Fibroblast of lung (primary cell): ENCODE measurements around the gene NUP210. TPM values are rescaled to one million over a fixed set of nuclear protein-coding genes. Genes with fewer than 3 reads are reported as not detected.

Experiments
- DNase-seq, 2 donors: peaks; one replicate each; pipeline versions ENCODE4 v3.0.0 to v3.0.0-alpha.2; 2010; ENCODE audit warnings: low read depth in 2 of 2
- H2AFZ ChIP-seq: 2 replicates; pipeline ENCODE4 v1.5.1; 2012; ENCODE audit warnings: low read length, control low read depth, inconsistent platforms
- H3K27ac ChIP-seq: 2 replicates; pipeline ENCODE4 v1.5.1; 2011; ENCODE audit warnings: low read length, control low read depth; ENCODE audit not compliant: insufficient read depth
- H3K27me3 ChIP-seq: 2 replicates; pipeline ENCODE4 v1.5.1; 2011; ENCODE audit warnings: mild to moderate bottlenecking, low read length; ENCODE audit not compliant: control insufficient read depth, insufficient read depth
- H3K36me3 ChIP-seq: 2 replicates; pipeline ENCODE4 v1.5.1; 2011; ENCODE audit warnings: low read length; ENCODE audit not compliant: control insufficient read depth, insufficient read depth
- H3K4me1 ChIP-seq: 2 replicates; pipeline ENCODE4 v1.5.1; 2011; ENCODE audit warnings: low read length; ENCODE audit not compliant: control insufficient read depth, insufficient read depth; ENCODE audit errors: extremely low read depth
- H3K4me2 ChIP-seq: 2 replicates; pipeline ENCODE4 v1.5.1; 2011; ENCODE audit warnings: low read length, control low read depth; ENCODE audit not compliant: insufficient read depth; ENCODE audit errors: extremely low read depth
- H3K4me3 ChIP-seq, 4 experiments: fragments of 200-600 bp in 1 of 4; sonication (generic) in 1 of 4; replicated peaks in 1 of 4; 2 replicates each; pipeline ENCODE4 v1.5.1; 2011 to 2016; ENCODE audit warnings: low read length in 4 of 4, low read depth in 3 of 4, mild to moderate bottlenecking in 3 of 4, control low read depth in 2 of 4, inconsistent platforms in 1 of 4, mixed read lengths in 1 of 4; ENCODE audit not compliant: insufficient read depth in 1 of 4; ENCODE audit errors: control extremely low read depth in 1 of 4
- H3K79me2 ChIP-seq: 2 replicates; pipeline ENCODE4 v1.5.1; 2012; ENCODE audit warnings: mild to moderate bottlenecking, low read length, inconsistent platforms; ENCODE audit not compliant: control insufficient read depth, insufficient read depth
- H3K9ac ChIP-seq: 2 replicates; pipeline ENCODE4 v1.5.1; 2011; ENCODE audit warnings: mild to moderate bottlenecking, low read length, control low read depth; ENCODE audit not compliant: insufficient read depth
- H3K9me3 ChIP-seq: 2 replicates; pipeline ENCODE4 v1.5.1; 2012; ENCODE audit warnings: low read depth, low read length; ENCODE audit not compliant: control insufficient read depth, insufficient read depth
- H4K20me1 ChIP-seq: 2 replicates; pipeline ENCODE4 v1.5.1; 2011; ENCODE audit warnings: low read length; ENCODE audit not compliant: control insufficient read depth, insufficient read depth; ENCODE audit errors: extremely low read depth
- EZH2 ChIP-seq: IDR thresholded peaks from 2 replicates; pipeline ENCODE4 v1.5.1; 2012; ENCODE audit warnings: low read length, control low read depth, mild to moderate bottlenecking; ENCODE audit errors: missing control alignments
- polyA plus RNA-seq, 2 donors: library from polyadenylated mRNA; depleted of rRNA in 1 of 2; stranded (reverse) in 1 of 2; unstranded in 1 of 2; fragments of >200 nt; gene quantifications; 2 replicates each; pipeline ENCODE4 v1.2.1, GENCODE V29; 2011 to 2012; ENCODE audit warnings: missing spikeins in 1 of 2
- total RNA-seq: library from RNA; depleted of rRNA; stranded (reverse); fragments of >200 nt; gene quantifications from 2 replicates; pipeline ENCODE4 v1.2.1, GENCODE V29; 2014
- TF ChIP-seq, protein P1 (sequence below), 2 donors: IDR thresholded peaks in 1 of 2; conservative IDR thresholded peaks in 1 of 2; 1 replicate in 1 of 2; 2 replicates in 1 of 2; pipeline ENCODE4 v1.5.1; 2011 to 2012; ENCODE audit warnings: low read length in 2 of 2, control low read depth in 1 of 2, inconsistent platforms in 1 of 2, low read depth in 1 of 2, mild to moderate bottlenecking in 1 of 2

The NUP210 gene
- total and polyA plus RNA-seq, 2 donors (not counting 1 experiment from before 2014, with no cell fraction given), result 0.09 to 0.33 TPM

DNA sequence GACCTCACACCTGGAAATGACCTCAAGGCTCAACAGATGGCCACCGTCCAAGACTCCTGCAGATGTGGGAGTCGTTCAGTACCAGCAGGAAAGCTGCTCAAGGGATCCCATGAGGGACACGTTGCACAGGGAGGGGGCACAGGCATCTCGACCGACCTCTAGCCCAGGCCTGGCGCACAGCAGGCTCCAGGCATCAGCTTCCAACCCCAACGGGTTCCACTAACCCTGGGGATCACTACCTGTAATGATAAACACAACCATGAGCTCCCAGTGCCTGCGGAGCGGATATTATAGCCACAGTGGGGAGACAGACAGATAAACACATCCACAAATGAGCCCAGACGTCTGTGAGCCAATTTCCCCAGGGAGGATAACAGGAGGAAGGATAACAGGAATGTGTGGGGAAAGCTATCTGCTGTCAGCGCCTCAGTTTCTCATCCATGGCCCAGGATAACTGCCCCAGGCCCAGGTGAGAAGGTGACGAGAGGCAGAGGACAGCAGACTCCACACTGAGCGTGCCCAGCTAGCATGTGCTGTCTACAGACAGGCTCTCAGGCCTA, 19.9 kb downstream of the NUP210 start:
- Histone ChIP-seq H2AFZ (no peak overlapping the region), H3K9ac (no peak overlapping the region), H3K79me2 (no peaks in the 10 kb centered on the region), H3K27ac (no peak overlapping the region), H3K36me3 (no peaks in the 10 kb centered on the region), H3K4me2 (no peak overlapping the region), H3K9me3 (no peaks in the 10 kb centered on the region), H3K4me1 (no peaks in the 10 kb centered on the region), H3K4me3 (no peak overlapping the region), H3K27me3 (no peaks in the 10 kb centered on the region), H4K20me1 (no peaks in the 10 kb centered on the region)
- DNase-seq, result no peak
- TF ChIP-seq, protein P1, sequence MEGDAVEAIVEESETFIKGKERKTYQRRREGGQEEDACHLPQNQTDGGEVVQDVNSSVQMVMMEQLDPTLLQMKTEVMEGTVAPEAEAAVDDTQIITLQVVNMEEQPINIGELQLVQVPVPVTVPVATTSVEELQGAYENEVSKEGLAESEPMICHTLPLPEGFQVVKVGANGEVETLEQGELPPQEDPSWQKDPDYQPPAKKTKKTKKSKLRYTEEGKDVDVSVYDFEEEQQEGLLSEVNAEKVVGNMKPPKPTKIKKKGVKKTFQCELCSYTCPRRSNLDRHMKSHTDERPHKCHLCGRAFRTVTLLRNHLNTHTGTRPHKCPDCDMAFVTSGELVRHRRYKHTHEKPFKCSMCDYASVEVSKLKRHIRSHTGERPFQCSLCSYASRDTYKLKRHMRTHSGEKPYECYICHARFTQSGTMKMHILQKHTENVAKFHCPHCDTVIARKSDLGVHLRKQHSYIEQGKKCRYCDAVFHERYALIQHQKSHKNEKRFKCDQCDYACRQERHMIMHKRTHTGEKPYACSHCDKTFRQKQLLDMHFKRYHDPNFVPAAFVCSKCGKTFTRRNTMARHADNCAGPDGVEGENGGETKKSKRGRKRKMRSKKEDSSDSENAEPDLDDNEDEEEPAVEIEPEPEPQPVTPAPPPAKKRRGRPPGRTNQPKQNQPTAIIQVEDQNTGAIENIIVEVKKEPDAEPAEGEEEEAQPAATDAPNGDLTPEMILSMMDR (conservative IDR thresholded peaks at IDR 0.05 in 1 of 2, IDR thresholded peaks at IDR 0.05 in 1 of 2; ENCODE audit: low read depth in 1 of 2, low read length in 2 of 2), result no peak
- no peak for TF ChIP-seq EZH2

DNA sequence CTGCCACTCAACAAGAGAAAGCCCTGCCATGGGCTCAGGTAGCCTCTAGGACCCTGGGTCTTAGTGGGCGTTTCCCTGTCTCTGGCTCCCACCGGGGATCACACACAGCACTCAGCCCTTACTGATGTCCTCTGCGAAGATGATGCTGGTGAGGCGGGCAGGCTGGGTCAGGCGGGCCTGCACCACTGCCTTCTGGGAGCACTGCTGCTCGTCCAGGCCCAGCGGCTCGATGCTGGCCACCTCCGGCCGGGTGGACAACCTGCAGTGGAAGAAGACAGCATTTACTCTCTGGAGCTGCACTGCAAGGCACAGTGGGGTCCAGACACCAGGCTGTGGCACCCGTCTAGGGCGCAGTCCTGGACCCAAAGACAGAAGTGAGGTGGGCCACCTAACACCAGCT, 20.5 kb downstream of the NUP210 start:
- Histone ChIP-seq H4K20me1 (no peaks in the 10 kb centered on the region), H3K36me3 (no peaks in the 10 kb centered on the region), H3K27me3 (no peaks in the 10 kb centered on the region), H3K9ac (no peak overlapping the region), H3K4me1 (no peaks in the 10 kb centered on the region), H3K9me3 (no peaks in the 10 kb centered on the region), H3K4me3 (no peak overlapping the region), H2AFZ (no peak overlapping the region), H3K4me2 (no peak overlapping the region), H3K27ac (no peak overlapping the region), H3K79me2 (no peaks in the 10 kb centered on the region)
- DNase-seq, result no peak
- no peak for TF ChIP-seq EZH2

DNA sequence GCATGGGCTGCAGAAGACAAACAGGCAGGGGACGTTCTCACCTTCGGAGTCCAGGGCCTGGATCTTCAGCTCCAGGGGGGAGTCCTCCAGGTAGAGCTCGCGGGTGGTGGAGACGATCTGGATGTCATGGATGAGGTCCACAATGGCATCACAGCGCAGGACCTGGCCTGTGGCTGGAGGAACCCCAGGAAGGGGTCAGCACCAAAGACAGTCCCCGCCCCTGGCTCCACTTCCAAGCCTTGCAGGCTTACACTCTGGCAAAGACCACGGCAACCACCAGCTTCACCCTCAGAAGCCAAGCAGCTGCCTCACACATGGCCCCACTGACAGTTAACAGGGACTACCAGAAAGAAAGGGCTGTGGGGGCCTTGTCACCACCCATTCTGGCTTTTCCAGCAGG, 22.8 kb downstream of the NUP210 start:
- H3K36me3 ChIP-seq, result no peaks in the 10 kb centered on the region
- H3K4me2 ChIP-seq, result no peak overlapping the region
- H3K27ac ChIP-seq, result no peak overlapping the region
- H3K27me3 ChIP-seq, result no peaks in the 10 kb centered on the region
- no peak overlapping the region for H3K4me3 ChIP-seq
- no peaks in the 10 kb centered on the region for H3K79me2 ChIP-seq
- H4K20me1 ChIP-seq, result no peaks in the 10 kb centered on the region
- H3K9ac ChIP-seq, result no peak overlapping the region
- TF ChIP-seq, protein P1 (conservative IDR thresholded peaks at IDR 0.05 in 1 of 2, IDR thresholded peaks at IDR 0.05 in 1 of 2; ENCODE audit: low read depth in 1 of 2, low read length in 2 of 2), result no peak
- TF ChIP-seq EZH2, result no peak
- no peak for DNase-seq
- no peaks in the 10 kb centered on the region for H3K9me3 ChIP-seq
- no peaks in the 10 kb centered on the region for H3K4me1 ChIP-seq
- H2AFZ ChIP-seq, result no peak overlapping the region
